ENCODE results near the gene TOM1.

Gene TOM1

GRCh38 chr22:35299673-35300499, at the start of gene TOM1:
Gene TOM1, plus strand, starts transcription at chr22:35299894. Its CDS starts 35 bp downstream, at chr22:35299929.
- DNase-seq (ENCODE audit: low spot score): peak; percentile 95
- no peaks in the 10 kb centered on the region for H3K27me3 Mint-ChIP-seq (ENCODE audit: low read depth)

GRCh38 chr22:35250156-35250555, 49.5 kb upstream of the TOM1 start:
- H3K27ac Mint-ChIP-seq: no peak overlapping the region
- no peak for DNase-seq (ENCODE audit: low spot score)
- peaks cover 11% of the 10 kb centered on the region for H3K27me3 Mint-ChIP-seq (ENCODE audit: low read depth)
- no peak overlapping the region for H3K4me3 Mint-ChIP-seq
- no peaks in the 10 kb centered on the region for H3K9me3 Mint-ChIP-seq
- no peaks in the 10 kb centered on the region for H3K4me1 Mint-ChIP-seq (ENCODE audit: low read depth)
- no peaks in the 10 kb centered on the region for H3K36me3 Mint-ChIP-seq (ENCODE audit: low read depth)

More at GRCh38 chr22:35299673-35300499, at the start of gene TOM1:
- peak within 1 kb of the TSS; percentile 87 for H3K4me3 Mint-ChIP-seq
- peaks cover 26% of the 10 kb centered on the region for H3K4me1 Mint-ChIP-seq (ENCODE audit: low read depth)
- peak within 1 kb of the TSS; percentile 96 for H3K27ac Mint-ChIP-seq
- no peaks in the 10 kb centered on the region for H3K9me3 Mint-ChIP-seq
- H3K36me3 Mint-ChIP-seq (ENCODE audit: low read depth): peaks cover 27% of the 10 kb centered on the region

GRCh38 chr22:35253946-35254345, 45.7 kb upstream of the TOM1 start:
- no peak overlapping the region for H3K4me3 Mint-ChIP-seq
- H3K36me3 Mint-ChIP-seq (ENCODE audit: low read depth): peaks cover 7% of the 10 kb centered on the region
- H3K4me1 Mint-ChIP-seq (ENCODE audit: low read depth): peaks cover 15% of the 10 kb centered on the region
- no peaks in the 10 kb centered on the region for H3K9me3 Mint-ChIP-seq
- no peaks in the 10 kb centered on the region for H3K27me3 Mint-ChIP-seq (ENCODE audit: low read depth)
- no peak for DNase-seq (ENCODE audit: low spot score)
- no peak overlapping the region for H3K27ac Mint-ChIP-seq

GRCh38 chr22:35257002-35257320, 42.7 kb upstream of the TOM1 start:
- no peak for DNase-seq (ENCODE audit: low spot score)
- Mint-ChIP-seq H3K27me3 (ENCODE audit: low read depth) (no peaks in the 10 kb centered on the region), H3K9me3 (no peaks in the 10 kb centered on the region), H3K27ac (peak overlapping the region; percentile 94), H3K36me3 (ENCODE audit: low read depth) (peaks cover 19% of the 10 kb centered on the region), H3K4me3 (peak overlapping the region; percentile 84), H3K4me1 (ENCODE audit: low read depth) (peaks cover 32% of the 10 kb centered on the region)

- Mint-ChIP-seq H3K9me3 (no peaks in the 10 kb centered on the region), H3K4me1 (ENCODE audit: low read depth) (peaks cover 32% of the 10 kb centered on the region), H3K4me3 (peak within 1 kb of the TSS; percentile 91), H3K27me3 (ENCODE audit: low read depth) (no peaks in the 10 kb centered on the region), H3K36me3 (ENCODE audit: low read depth) (peaks cover 24% of the 10 kb centered on the region), H3K27ac (peak within 1 kb of the TSS; percentile 94)
- peak; percentile 85 for DNase-seq (ENCODE audit: low spot score)
Observed at GRCh38 chr22:35257321-35258190, 42.1 kb upstream of the TOM1 start, which contains the start of gene HMGXB4. Gene HMGXB4, plus strand, starts transcription at chr22:35257493. Its CDS starts 4,898 bp downstream, at chr22:35262391.

- H3K36me3 Mint-ChIP-seq (ENCODE audit: low read depth): peaks cover 29% of the 10 kb centered on the region
- H3K4me3 Mint-ChIP-seq: peak overlapping the region; percentile 91
- no peaks in the 10 kb centered on the region for H3K27me3 Mint-ChIP-seq (ENCODE audit: low read depth)
- peaks cover 32% of the 10 kb centered on the region for H3K4me1 Mint-ChIP-seq (ENCODE audit: low read depth)
- no peaks in the 10 kb centered on the region for H3K9me3 Mint-ChIP-seq
- peak overlapping the region; percentile 92 for H3K27ac Mint-ChIP-seq
- no peak for DNase-seq (ENCODE audit: low spot score)
Observed at GRCh38 chr22:35258191-35258988, 41.3 kb upstream of the TOM1 start.

GRCh38 chr22:35264986-35265385, 34.7 kb upstream of the TOM1 start:
- Mint-ChIP-seq H3K36me3 (ENCODE audit: low read depth) (peaks cover 61% of the 10 kb centered on the region), H3K4me1 (ENCODE audit: low read depth) (peaks cover 17% of the 10 kb centered on the region), H3K9me3 (no peaks in the 10 kb centered on the region), H3K27ac (no peak overlapping the region), H3K4me3 (no peak overlapping the region), H3K27me3 (ENCODE audit: low read depth) (no peaks in the 10 kb centered on the region)
- no peak for DNase-seq (ENCODE audit: low spot score)

GRCh38 chr22:35266277-35266676, 33.4 kb upstream of the TOM1 start:
- Mint-ChIP-seq H3K4me1 (ENCODE audit: low read depth) (peaks cover 12% of the 10 kb centered on the region), H3K27ac (no peak overlapping the region), H3K36me3 (ENCODE audit: low read depth) (peaks cover 62% of the 10 kb centered on the region), H3K27me3 (ENCODE audit: low read depth) (no peaks in the 10 kb centered on the region), H3K9me3 (no peaks in the 10 kb centered on the region), H3K4me3 (no peak overlapping the region)
- no peak for DNase-seq (ENCODE audit: low spot score)

GRCh38 chr22:35269630-35270029, 30.1 kb upstream of the TOM1 start:
- Mint-ChIP-seq H3K4me1 (ENCODE audit: low read depth) (peaks cover 30% of the 10 kb centered on the region), H3K4me3 (no peak overlapping the region), H3K36me3 (ENCODE audit: low read depth) (peaks cover 63% of the 10 kb centered on the region), H3K27me3 (ENCODE audit: low read depth) (no peaks in the 10 kb centered on the region), H3K9me3 (no peaks in the 10 kb centered on the region), H3K27ac (no peak overlapping the region)
- no peak for DNase-seq (ENCODE audit: low spot score)

GRCh38 chr22:35274154-35274871, 25.4 kb upstream of the TOM1 start:
- peaks cover 40% of the 10 kb centered on the region for H3K36me3 Mint-ChIP-seq (ENCODE audit: low read depth)
- H3K27me3 Mint-ChIP-seq (ENCODE audit: low read depth): no peaks in the 10 kb centered on the region

GRCh38 chr22:35275580-35275979, 24.1 kb upstream of the TOM1 start:
- H3K4me3 Mint-ChIP-seq: no peak overlapping the region
- H3K9me3 Mint-ChIP-seq: no peaks in the 10 kb centered on the region
- H3K36me3 Mint-ChIP-seq (ENCODE audit: low read depth): peaks cover 41% of the 10 kb centered on the region
- H3K27me3 Mint-ChIP-seq (ENCODE audit: low read depth): no peaks in the 10 kb centered on the region
- peaks cover 31% of the 10 kb centered on the region for H3K4me1 Mint-ChIP-seq (ENCODE audit: low read depth)
- H3K27ac Mint-ChIP-seq: no peak overlapping the region
- DNase-seq (ENCODE audit: low spot score): no peak

More at GRCh38 chr22:35274154-35274871, 25.4 kb upstream of the TOM1 start:
- Mint-ChIP-seq H3K27ac (peak overlapping the region; percentile 47), H3K9me3 (no peaks in the 10 kb centered on the region), H3K4me3 (peak overlapping the region; percentile 23), H3K4me1 (ENCODE audit: low read depth) (peaks cover 25% of the 10 kb centered on the region)
- DNase-seq (ENCODE audit: low spot score): no peak

- peaks cover 32% of the 10 kb centered on the region for H3K4me1 Mint-ChIP-seq (ENCODE audit: low read depth)
- H3K4me3 Mint-ChIP-seq: no peak overlapping the region
- no peak overlapping the region for H3K27ac Mint-ChIP-seq
- no peak for DNase-seq (ENCODE audit: low spot score)
- H3K9me3 Mint-ChIP-seq: no peaks in the 10 kb centered on the region
- no peaks in the 10 kb centered on the region for H3K27me3 Mint-ChIP-seq (ENCODE audit: low read depth)
- H3K36me3 Mint-ChIP-seq (ENCODE audit: low read depth): peaks cover 43% of the 10 kb centered on the region
Observed at GRCh38 chr22:35276019-35276418, 23.7 kb upstream of the TOM1 start.

GRCh38 chr22:35288116-35288515, 11.6 kb upstream of the TOM1 start:
- Mint-ChIP-seq H3K4me3 (no peak overlapping the region), H3K9me3 (no peaks in the 10 kb centered on the region), H3K27me3 (ENCODE audit: low read depth) (no peaks in the 10 kb centered on the region), H3K27ac (no peak overlapping the region), H3K36me3 (ENCODE audit: low read depth) (peaks cover 46% of the 10 kb centered on the region), H3K4me1 (ENCODE audit: low read depth) (peaks cover 4% of the 10 kb centered on the region)
- no peak for DNase-seq (ENCODE audit: low spot score)
